RPMI8226 (cell line): ENCODE measurements around the gene GFER.

Experiments used
- DNase-seq: peaks from one replicate; pipeline ENCODE4 v3.0.0-alpha.2; 2015

Gene GFER

GRCh38 chr16:1975432-1976215, 8.4 kb upstream of the GFER start:
- DNase-seq: no peak

- no peak for DNase-seq
These were observed 7.8 kb upstream of the GFER start for GRCh38 chr16:1976216-1976520.

- DNase-seq: no peak
These were observed 6.8 kb upstream of the GFER start for GRCh38 chr16:1976951-1977874.

- DNase-seq: no peak
These were observed 6.1 kb upstream of the GFER start for GRCh38 chr16:1977875-1978268.

GRCh38 chr16:1978476-1979120, 5.4 kb upstream of the GFER start:
- no peak for DNase-seq

- no peak for DNase-seq
These were observed 4.5 kb upstream of the GFER start for GRCh38 chr16:1979271-1980029.

- DNase-seq: peak; percentile 78
These were observed 3.8 kb upstream of the GFER start for GRCh38 chr16:1980030-1980769.

- DNase-seq: no peak
These were observed 3.3 kb upstream of the GFER start for GRCh38 chr16:1980770-1981087.

- peak; percentile 45 for DNase-seq
These were observed 2.6 kb upstream of the GFER start, which contains the start of gene NOXO1 for GRCh38 chr16:1981398-1981836. TSS of gene NOXO1 (minus strand) at chr16:1981469. CDS start at chr16:1981179, 290 bp downstream.

- DNase-seq: peak; percentile 37
These were observed 2.0 kb upstream of the GFER start for GRCh38 chr16:1982013-1982433.

- DNase-seq: no peak
These were observed 926 bp upstream of the GFER start for GRCh38 chr16:1982991-1983543.

GRCh38 chr16:1984347-1985225, 593 bp downstream of the GFER start:
- peak; percentile 56 for DNase-seq

- no peak for DNase-seq
These were observed 1.6 kb downstream of the GFER start for GRCh38 chr16:1985466-1986150.

GRCh38 chr16:1987198-1987597, 3.2 kb downstream of the GFER start:
- DNase-seq: no peak

- DNase-seq: peak; percentile 54
These were observed 5.5 kb downstream of the GFER start, which contains the start of gene SYNGR3 for GRCh38 chr16:1989209-1990100. TSS of gene SYNGR3 (plus strand) at chr16:1989970. CDS start at chr16:1990103, 133 bp downstream.

- no peak for DNase-seq
These were observed 6.0 kb downstream of the GFER start for GRCh38 chr16:1990101-1990350.

- peak; percentile 80 for DNase-seq
These were observed 6.5 kb downstream of the GFER start for GRCh38 chr16:1990351-1991134.

GRCh38 chr16:1991135-1991551, 7.2 kb downstream of the GFER start:
- no peak for DNase-seq
